ENCODE measurements around the gene BCO2.

GRCh38 chr11:112260490-112260889, 85.2 kb downstream of the BCO2 start, which contains the start of gene PLET1:
- no peak for TF ChIP-seq CTCF (IDR thresholded peaks at IDR 0.05; ENCODE audit: low read depth, low read length, missing input control)
- TF ChIP-seq RAD21 (IDR thresholded peaks at IDR 0.05): no peak
- no peak for TF ChIP-seq REST (IDR thresholded peaks at IDR 0.05)
- TF ChIP-seq MAX (IDR thresholded peaks at IDR 0.05): no peak
- no peak for TF ChIP-seq JUND (IDR thresholded peaks at IDR 0.05)
- TF ChIP-seq ATF3 (IDR thresholded peaks at IDR 0.05): no peak
